ENCODE results near the gene SPOPL.

DNA sequence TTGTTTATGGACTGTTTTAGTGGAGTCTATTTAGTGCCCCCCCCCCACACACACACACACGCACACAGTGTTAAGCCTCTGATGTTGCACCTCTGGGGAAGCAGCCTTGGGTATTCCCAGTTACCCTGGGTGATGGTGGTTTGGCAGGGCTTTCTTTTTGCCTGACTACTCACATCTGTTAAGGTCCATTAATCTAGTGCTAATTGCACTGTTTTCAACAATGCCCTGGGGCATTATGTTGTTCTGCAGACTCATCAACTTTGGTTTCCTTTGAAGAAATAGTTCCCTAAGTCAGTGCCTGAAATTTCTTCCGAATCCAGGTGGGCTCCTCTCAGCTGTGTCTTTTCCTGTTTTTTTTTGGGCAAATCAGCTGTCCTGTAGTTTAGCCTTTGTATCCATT is 34.7 kb downstream of the SPOPL start:
- TF ChIP-seq, protein P1, sequence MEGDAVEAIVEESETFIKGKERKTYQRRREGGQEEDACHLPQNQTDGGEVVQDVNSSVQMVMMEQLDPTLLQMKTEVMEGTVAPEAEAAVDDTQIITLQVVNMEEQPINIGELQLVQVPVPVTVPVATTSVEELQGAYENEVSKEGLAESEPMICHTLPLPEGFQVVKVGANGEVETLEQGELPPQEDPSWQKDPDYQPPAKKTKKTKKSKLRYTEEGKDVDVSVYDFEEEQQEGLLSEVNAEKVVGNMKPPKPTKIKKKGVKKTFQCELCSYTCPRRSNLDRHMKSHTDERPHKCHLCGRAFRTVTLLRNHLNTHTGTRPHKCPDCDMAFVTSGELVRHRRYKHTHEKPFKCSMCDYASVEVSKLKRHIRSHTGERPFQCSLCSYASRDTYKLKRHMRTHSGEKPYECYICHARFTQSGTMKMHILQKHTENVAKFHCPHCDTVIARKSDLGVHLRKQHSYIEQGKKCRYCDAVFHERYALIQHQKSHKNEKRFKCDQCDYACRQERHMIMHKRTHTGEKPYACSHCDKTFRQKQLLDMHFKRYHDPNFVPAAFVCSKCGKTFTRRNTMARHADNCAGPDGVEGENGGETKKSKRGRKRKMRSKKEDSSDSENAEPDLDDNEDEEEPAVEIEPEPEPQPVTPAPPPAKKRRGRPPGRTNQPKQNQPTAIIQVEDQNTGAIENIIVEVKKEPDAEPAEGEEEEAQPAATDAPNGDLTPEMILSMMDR (IDR thresholded peaks at IDR 0.05), result no peak
- no peak for TF ChIP-seq POLR2A (IDR thresholded peaks at IDR 0.05)
